GM19468 (cell line): ENCODE results near the gene RBMX.
"Not testable (repeated sequence)": the region's sequence is repeated elsewhere in the genome, so short reads cannot be mapped to it uniquely, and the experiment has no call there.

Experiments used
- ATAC-seq: cut with Tn5 transposase; IDR thresholded peaks from one replicate; pipeline ENCODE4 v1.9.1; 2021; ENCODE audit warnings: mild to moderate bottlenecking, moderate library complexity, moderate number of reproducible peaks; ENCODE audit not compliant: unreplicated experiment; ENCODE audit errors: extremely low read depth

RBMX gene

DNA sequence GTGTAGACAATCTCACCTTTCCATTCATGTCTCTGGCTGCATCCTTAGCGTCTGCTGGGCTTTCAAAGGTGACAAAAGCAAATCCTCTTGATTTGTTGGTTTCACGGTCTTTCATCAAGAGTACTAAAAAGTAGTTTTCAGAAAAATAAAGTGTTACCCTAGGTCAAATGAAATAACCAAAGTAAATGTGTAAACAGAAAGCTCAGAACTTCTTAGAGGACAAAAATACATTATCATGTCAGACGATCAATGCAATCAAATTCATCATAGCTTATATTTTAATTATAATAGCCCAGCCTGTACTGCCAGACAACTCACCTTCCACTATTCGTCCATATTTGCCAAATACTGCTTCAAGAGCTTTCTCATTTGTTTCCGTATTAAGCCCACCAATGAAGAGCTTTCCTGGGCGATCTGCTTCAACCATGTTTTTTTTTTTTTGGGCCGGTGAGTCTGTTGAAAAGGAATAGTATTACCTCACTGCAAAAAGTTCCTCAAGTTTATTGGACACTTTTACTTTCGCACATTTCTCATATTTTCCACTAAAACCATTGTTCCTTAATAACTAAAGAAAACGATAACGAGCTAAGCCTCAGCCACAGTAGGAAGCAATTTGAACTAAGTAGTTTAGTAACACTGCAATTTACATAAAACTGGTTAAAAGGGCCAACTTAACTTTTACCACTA is 1.4 kb downstream of the RBMX start:
- no peak for ATAC-seq

DNA sequence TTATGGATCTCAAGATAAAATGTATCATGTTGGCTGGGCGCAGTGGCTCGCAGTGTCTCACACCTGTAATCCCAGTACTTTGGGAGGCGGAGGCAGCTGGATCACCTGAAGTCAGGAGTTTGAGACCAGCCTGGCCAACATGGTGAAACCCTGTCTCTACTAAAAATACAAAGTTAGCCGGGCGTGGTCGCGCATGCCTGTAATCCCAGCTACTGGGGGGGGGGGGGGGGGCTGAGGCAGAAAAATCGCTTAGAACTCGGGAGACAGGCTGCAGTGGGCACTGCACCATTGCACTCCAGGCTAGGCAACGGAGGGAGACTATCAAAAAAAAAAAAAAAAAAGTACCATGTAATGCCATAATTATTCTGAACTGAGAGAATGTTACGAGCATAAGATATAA is 2.1 kb downstream of the RBMX start:
- no peak for ATAC-seq

DNA sequence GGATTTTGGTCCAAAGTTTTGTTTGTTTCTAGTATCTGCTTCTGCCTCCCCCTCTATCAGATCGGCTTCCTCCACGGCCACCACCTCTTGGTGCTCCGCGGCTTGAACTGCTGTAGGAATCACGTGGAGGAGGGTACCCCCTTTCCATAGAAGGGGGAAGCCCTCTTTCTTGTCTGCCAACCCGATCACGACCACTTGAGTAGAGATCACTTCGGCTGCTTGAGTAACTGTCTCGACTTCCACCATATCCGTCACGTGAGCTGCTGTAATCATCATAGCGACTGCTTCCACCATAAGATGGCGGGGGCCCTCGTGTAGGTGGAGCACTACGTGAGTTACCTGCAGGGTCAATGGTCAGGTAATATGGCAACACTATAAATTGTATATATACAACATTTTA is 6.4 kb downstream of the RBMX start:
- ATAC-seq, result not testable (repeated sequence)

DNA sequence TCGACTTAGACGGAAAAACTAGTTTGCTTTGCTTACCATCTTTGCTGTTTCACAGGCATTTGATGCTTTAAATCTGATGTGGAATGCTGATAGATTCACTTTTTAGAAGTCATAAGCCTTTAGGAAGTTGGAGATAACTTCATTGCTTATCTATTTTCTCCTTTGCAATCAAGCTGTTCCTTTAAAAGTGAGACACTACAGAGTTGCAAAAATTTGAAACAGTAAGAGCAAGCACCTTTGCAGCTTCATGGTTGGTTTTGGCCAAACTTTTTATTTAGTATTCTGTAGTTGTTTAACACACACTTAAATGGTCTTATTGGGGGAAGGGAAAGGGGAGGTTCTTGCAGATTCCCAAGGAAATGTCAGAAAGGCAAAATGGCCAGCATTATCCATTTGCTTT is 7.3 kb downstream of the RBMX start:
- not testable (repeated sequence) for ATAC-seq

DNA sequence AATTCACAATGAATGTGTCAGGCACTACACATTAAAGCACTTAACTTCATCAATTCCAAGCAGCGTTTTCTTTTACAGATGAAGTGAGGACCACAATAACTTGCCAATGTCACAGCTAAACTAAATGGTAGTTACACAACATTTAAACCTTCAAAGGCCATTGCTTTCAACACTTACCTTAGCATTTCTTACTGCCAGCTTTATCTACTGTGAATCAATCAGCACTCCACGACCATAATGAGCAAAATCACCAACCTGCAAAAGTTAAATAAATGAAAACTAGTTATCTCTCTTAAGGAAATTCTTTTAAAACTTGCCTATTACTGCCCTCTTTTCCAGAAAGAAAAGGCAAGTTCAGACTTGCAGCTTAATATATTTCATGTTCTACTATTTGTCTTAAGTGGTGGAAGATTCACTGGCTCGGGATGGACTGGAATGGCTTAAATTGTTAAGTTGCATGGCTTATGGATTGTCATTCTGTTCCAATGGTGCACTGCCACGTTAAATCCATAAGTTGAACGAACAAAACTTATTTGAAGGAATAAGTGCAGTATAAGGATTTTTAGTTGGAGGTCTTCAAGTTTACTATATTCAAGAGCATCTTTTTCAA is 8.3 kb downstream of the RBMX start:
- no peak for ATAC-seq

DNA sequence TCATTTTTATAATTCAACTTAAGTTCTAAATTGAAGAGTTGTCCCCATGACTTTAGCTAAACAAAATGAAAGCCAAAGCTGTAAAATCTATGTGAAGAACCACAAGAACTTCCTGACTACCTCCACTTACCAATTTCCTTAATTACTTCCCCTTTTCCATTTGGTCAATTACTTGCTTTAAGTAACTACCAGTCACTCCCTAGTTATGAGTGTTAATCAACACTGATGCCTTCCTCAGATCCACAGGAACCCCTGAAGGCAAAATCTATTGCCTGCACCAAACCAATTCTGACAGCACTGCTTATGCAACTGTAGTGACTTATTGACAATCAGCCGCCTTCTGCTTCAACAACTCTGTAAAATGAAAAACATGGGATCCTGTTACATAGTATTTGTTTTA is 10.5 kb downstream of the RBMX start:
- ATAC-seq, result no peak

DNA sequence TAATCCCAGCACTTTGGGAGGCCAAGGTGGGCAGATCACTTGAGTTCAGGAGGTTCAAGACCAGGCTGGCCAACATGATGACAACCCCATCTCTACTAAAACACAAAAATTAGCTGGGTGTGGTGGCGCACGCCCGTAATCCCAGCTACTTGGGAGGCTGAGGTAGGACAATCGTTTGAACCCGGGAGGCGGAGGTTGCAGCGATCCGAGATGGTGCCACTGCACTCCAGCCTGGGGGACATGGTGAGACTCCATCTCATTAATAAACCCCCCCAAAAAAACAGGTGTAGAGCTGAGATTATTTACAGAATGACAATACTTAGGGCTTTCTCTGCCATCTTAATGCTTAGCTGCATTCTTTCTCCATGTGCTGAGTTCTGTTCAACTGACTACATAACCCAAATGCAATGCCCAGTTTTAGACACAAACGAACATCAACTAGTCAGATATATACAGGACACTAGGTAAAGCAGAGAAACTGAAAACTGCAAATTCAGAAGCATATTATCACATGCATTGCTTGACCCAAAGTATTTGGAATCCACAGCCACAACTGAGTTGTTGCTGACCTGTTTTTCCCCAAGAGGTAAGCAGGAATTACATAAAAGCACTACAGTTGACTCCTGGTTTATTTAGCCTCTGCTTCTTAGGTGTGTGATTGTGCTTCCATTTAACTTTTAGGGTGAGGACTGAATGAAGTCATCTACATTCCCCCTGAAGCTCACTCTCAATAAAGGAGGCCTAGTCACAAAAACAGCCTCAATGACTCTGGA is 12.1 kb downstream of the RBMX start:
- ATAC-seq, result no peak

DNA sequence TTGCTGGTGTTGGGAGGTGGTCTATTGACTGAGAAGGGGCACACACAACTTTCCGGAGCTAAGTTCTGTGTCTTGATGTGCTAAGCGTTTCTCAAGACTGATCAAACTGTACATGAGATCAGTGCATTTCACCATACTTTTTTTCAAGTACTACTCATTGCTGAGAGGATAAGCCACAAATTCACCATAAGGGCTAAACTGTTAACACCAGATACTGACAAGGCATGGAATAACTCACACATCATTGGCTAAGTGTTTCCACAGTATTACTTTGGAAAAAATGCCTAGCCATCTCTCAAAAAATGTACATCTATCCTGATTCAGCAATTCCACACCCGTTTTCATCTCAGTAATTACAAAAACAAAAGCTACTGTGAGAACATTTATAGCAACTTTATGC is 13.0 kb downstream of the RBMX start:
- no peak for ATAC-seq

DNA sequence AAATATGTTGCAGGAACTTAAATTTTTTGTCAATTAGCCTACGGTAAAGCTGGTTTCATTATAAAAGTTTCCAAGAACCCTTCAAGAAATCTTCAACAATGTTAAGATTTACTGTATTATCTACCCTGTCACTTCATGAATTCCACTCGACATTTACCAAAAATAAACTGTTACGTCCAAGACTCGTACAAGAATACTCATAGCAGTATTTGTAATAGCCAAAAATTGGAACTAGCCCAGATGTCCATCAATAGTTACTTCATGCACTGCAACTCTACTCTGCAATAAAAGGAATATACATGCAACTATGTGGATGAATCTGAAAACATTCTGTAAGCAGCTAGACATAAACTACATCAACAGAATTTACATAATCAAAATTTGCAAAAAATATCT is 13.4 kb downstream of the RBMX start:
- no peak for ATAC-seq

DNA sequence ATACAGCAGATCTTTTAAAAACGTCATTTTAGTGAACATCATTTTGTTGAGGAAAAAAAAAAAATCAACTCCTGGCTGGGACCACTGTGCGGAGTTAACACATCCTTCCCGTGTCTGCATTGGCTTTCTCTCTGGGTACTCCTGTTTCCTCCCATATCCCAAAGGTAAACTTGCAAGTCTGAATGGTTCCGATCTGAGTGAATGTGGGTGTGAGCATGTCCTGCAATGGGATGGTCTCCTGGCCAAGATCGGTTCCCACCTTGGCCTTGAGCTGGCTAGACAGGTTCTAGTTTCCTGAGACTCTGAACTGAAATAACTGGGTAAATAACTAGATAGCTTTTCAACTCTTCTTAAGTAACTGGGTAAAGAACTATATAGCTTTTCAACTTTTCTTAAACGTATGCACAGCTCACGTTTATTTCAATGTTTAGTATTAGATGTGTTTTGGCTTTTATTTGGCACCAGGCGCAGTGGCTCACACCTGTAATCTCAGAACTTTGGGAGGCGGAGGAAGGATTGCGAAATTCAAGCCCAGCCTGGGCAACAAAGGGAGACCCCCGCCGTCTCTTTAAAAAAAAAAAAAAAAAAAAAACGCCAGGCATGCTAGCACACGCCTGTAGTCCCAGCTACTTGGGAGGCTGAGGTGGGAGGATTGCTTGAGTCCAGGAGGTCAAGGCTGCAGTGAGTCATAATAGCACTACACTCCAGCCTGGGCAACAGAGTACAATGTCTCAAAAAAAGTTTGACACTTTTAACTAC is 14.0 kb downstream of the RBMX start:
- ATAC-seq, result no peak

DNA sequence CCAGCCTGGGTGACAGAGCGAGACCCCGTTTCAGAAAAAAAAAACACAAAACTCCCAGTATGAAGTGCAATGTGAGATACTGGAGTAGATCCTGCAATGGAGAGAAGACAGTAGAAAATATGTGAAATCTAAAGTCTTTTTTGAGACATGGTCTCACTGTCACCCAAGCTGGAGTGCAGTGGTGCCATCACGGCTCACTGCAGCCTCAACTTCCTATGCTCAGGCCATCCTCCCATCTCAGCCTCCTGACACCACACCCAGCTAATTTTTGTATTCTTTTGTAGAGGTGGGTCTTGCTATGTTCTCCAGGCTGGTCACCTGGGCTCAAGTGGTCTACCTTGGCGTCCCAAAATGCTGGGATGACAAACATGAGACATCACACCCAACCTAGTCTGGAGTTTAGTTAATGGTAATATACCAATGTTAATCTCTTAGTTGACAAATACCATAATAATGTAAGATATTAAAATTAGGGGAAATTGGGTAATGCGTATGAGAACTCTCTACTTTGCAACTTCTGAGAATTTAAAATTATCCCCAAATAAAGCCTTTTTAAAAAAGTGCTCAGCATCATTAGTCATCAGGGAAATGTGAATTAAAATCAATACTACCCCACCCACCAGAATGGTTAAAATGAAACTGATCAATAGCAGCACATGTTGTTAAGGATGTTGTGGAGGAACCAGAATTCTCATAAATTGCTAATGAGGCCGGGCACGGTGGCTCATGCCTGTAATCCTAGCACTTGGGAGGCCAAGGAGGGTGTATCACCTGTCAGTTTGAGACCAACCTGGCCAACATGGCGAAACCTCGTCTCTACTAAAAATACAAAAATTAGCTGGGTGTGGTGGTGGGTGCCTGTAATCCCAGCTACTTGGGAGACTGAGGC is 15.0 kb downstream of the RBMX start:
- no peak for ATAC-seq

DNA sequence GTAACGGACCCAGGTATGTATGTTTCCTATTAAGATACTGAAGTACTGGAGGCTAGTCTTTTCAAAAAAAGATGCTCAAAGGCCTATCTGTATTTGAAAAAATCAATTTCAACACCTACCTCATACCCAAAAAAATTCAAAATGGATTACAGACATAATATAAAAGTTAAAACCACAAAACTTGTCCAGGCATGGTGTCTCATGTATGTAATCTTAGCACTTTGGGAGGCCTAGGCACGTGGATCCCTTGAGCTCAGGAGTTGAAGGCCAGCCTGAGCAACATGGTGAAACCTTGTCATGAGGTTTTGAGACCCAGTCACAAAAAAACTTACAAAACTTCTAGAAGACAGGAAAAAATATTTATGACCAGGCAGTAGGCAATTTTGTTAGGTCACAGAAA is 16.7 kb downstream of the RBMX start:
- ATAC-seq, result no peak

DNA sequence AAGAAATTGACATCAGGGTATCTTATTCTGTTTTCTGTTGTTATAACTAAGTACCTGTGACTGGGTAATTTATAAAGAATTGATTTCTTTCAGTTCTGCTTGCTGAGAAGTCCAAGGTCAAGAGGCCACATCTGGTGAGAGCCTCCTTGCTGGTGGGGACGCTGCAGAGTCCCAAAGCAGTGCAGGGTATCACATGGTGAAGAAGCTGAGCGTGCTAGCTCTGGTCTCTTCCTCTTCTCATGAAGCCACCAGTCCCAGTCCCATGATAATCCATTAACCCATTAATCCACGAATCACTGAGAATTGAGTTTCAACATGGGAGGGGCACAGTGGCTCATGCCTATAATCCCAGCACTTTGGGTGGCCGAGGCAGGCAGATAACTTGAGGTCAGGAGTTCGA is 18.0 kb downstream of the RBMX start:
- no peak for ATAC-seq

DNA sequence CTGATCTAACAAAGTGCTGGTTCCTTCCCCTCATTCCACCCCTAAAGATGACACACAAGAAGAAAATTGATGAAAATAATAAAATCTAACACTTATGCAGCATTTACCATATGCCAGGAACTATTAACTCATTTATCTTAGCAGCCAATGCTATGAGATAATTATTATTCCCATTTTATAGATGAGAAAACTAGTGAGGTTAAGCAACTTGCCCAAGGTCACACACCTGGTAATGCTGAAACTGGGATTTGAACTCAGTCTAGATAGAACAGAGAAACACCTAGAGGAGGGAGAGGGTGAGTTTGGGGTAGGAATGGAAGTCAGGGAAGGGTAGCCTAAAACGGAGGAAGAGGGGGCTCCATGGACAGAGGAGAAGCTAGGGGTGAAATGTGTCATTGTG is 18.6 kb downstream of the RBMX start:
- no peak for ATAC-seq

DNA sequence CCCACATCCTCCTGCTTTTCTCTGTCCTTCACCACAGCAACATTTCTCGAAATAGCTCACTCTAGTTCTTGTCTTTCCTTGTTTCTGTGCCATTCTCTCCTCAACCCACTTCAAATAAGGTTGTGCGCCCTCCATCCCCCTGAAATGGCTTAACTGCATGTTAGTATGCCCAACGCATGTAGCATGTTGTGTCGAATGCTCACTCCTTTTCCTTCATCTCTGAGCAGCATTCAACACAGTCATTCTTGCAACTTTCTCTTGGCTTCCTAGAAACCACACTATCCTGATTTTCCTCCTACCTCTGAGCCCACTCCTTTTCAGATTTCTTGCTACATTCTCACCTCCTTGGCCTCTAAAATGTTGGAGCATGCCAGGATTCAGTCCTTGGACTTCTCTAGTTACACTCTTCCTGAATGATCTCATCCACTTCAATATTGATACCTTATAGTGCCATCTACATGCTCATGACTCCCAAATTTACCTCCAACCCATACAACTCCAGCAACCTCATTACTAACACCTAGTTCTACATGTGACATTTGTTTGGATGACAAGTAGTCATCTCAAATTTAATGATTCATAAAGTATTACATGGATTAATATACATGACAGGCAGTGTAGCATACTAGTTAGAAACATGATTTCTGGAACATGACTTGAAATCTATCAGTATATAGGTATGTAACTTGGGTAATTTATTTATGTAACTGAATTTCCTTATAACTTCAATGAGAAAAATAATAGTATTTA is 22.3 kb downstream of the RBMX start:
- ATAC-seq, result no peak

DNA sequence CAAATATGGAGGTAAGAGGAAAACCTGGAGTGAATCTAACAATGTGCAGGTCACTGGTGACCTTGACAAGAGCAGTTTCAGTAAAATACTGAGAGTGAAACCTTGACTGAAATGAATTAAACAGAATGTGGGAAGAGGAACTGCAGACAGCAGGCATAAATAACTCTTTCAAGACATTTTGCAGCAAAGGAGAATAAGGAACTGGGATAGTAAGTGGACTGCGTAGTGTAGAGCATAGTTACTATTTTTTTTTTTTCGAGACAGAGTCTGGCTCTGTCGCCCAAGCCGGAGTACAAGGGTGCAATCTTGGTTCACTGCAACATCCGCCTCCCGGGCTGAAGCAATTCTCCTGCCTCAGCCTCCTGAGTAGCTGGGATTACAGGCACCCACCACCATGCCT is 24.0 kb downstream of the RBMX start:
- peak; percentile 45 for ATAC-seq

DNA sequence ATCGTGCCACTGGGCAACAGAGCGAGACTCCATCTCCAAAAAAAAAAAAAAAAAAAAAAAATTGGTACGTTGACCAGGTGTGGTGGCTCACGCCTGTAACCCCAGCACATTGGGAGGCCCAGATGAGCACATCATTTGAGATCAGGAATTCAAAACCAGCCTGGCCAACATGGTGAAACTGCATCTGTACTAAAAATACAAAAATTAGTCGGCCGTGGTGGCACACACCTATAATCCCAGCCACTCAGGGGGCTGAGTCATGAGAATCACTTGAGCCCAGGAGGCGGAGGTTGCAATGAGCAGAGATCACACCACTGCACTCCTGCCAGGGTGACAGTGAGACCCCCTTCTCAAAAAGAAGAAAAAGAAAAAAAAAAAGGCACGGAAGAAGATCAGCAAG is 24.5 kb downstream of the RBMX start:
- ATAC-seq, result no peak

DNA sequence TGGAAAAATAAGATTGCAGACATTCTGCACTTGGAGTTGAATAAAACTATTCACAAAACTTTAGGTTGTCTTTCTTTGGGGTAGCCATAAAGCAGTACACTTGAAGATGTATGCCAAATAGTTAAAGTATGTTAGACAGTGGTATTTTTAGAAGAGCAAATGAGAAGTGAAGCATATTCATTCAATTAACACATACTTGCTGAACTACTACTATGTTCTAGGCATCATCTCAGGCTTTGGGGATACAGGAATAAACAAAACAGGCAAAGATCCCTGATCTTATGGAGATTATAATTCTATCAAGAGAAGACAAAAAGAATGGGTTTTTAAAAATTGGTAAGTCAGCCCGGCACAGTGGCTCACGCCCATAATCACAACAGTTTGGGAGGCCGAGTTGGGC is 29.0 kb downstream of the RBMX start:
- ATAC-seq, result no peak

DNA sequence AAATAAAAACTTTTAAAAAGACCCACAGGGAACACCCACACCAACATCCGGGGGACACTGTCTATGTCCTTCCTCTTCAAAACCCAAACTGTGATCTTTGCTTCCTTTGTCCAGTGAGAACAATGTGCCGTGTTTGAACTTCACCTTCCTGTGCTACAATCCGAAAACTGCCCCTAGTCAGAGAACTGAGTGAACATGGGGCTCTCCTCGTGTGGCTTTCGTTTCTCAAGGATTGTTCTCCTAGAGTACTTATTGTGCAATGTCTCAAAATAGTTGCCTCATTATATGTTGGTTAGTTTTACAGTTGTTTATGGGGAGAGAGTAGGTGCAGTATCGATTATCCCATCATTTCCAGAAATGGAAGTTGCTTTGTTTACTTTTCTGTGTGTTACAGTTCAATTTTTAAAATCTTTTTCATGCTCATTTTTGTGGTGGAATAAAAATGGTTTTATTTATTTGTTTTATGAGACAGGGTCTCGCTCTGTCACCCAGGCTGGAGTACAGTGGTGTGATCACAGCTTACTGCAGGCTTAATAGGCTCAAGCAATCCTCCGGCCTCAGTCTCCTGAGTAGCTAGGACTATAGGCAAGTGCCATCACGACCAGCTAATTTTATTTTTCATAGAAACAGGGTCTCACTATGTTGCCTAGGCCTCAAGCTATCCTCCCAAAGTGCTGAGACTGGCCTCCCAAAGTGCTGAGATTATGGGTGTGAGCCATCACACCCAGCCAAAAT is 29.9 kb downstream of the RBMX start:
- ATAC-seq, result no peak
